Endothelial cell of umbilical vein (primary cell): ENCODE results near the gene FAM83E. TPM values are rescaled to one million over a fixed set of nuclear protein-coding genes. Genes with fewer than 3 reads are reported as not detected.

Experiments used
- polyA plus RNA-seq, 4 experiments: library from polyadenylated mRNA; depleted of rRNA in 3 of 4; stranded (reverse) in 3 of 4; unstranded in 1 of 4; fragments of >200 nt; gene quantifications; 2 replicates each; pipeline versions ENCODE4 v1.2.1 to v1.2.3, GENCODE V29; 2011 to 2012; ENCODE audit warnings: missing spikeins in 1 of 4
- total RNA-seq: library from RNA; stranded (reverse); gene quantifications from 2 replicates; pipeline ENCODE4 v1.2.3, GENCODE V29; 2021

The FAM83E gene
- total and polyA plus RNA-seq, 2 donors (not counting 3 experiments of a cell fraction or from before 2014, with no cell fraction given): 0.04 to 1.7 TPM

Other genes starting within 250 kb of the FAM83E start
- 199 and 200 TPM in 2 replicates for gene KDELR1, start 223.5 kb downstream of the FAM83E start, total RNA-seq
- 224 and 233 TPM in 2 replicates for gene KDELR1, start 223.5 kb downstream of the FAM83E start, polyA plus RNA-seq
- gene GRIN2D, start 221.4 kb downstream of the FAM83E start, total RNA-seq: 1.8 and 2.1 TPM in 2 replicates
- 0.38 and 0.59 TPM in 2 replicates for gene GRIN2D, start 221.4 kb downstream of the FAM83E start, polyA plus RNA-seq
- 52.7 and 52.8 TPM in 2 replicates for gene GRWD1, start 169.1 kb downstream of the FAM83E start, total RNA-seq
- 26.3 and 26.8 TPM in 2 replicates for gene GRWD1, start 169.1 kb downstream of the FAM83E start, polyA plus RNA-seq
- 0.92 and 1.4 TPM in 2 replicates for gene KCNJ14, start 159.5 kb downstream of the FAM83E start, total RNA-seq
- 0.26 and 0.32 TPM in 2 replicates for gene KCNJ14, start 159.5 kb downstream of the FAM83E start, polyA plus RNA-seq
- 119 and 125 TPM in 2 replicates for gene CYTH2, start 145.7 kb downstream of the FAM83E start, total RNA-seq
- 98.4 and 98.6 TPM in 2 replicates for gene CYTH2, start 145.7 kb downstream of the FAM83E start, polyA plus RNA-seq
- 0.11 TPM in 1 of 2 replicates, not detected in the other for gene LMTK3, start 103.2 kb downstream of the FAM83E start, total RNA-seq
- gene LMTK3, start 103.2 kb downstream of the FAM83E start, polyA plus RNA-seq: 0.05 and 0.14 TPM in 2 replicates
- gene SULT2B1, start 62.9 kb downstream of the FAM83E start, total RNA-seq: not detected in 2 replicates
- gene SULT2B1, start 62.9 kb downstream of the FAM83E start, polyA plus RNA-seq: not detected in 2 replicates
- gene SPACA4, start 8.3 kb downstream of the FAM83E start, total RNA-seq: not detected in 2 replicates
- gene SPACA4, start 8.3 kb downstream of the FAM83E start, polyA plus RNA-seq: not detected in 2 replicates
- gene RPL18, start 4.1 kb upstream of the FAM83E start, total RNA-seq: 1,402 and 1,407 TPM in 2 replicates
- gene RPL18, start 4.1 kb upstream of the FAM83E start, polyA plus RNA-seq: 2,154 and 2,376 TPM in 2 replicates
- 30.5 and 31.1 TPM in 2 replicates for gene SPHK2, start 4.4 kb upstream of the FAM83E start, total RNA-seq
- gene SPHK2, start 4.4 kb upstream of the FAM83E start, polyA plus RNA-seq: 20.2 and 23.4 TPM in 2 replicates
- 0.78 and 1.5 TPM in 2 replicates for gene DBP, start 22.3 kb upstream of the FAM83E start, total RNA-seq
- 1.8 and 2.0 TPM in 2 replicates for gene DBP, start 22.3 kb upstream of the FAM83E start, polyA plus RNA-seq
- 2.8 TPM in 2 replicates for gene CA11, start 31.1 kb upstream of the FAM83E start, total RNA-seq
- gene CA11, start 31.1 kb upstream of the FAM83E start, polyA plus RNA-seq: 2.6 and 4.7 TPM in 2 replicates
- gene NTN5, start 57.9 kb upstream of the FAM83E start, total RNA-seq: 0.35 TPM in 1 of 2 replicates, not detected in the other
- 0.11 and 0.18 TPM in 2 replicates for gene NTN5, start 57.9 kb upstream of the FAM83E start, polyA plus RNA-seq
- not detected in 2 replicates for gene FUT2, start 80.9 kb upstream of the FAM83E start, total RNA-seq
- gene FUT2, start 80.9 kb upstream of the FAM83E start, polyA plus RNA-seq: not detected in 2 replicates
- 0.76 and 0.84 TPM in 2 replicates for gene MAMSTR, start 104.6 kb upstream of the FAM83E start, total RNA-seq
- 0.57 and 0.94 TPM in 2 replicates for gene MAMSTR, start 104.6 kb upstream of the FAM83E start, polyA plus RNA-seq
- 82.1 and 83.1 TPM in 2 replicates for gene RASIP1, start 125.5 kb upstream of the FAM83E start, total RNA-seq
- gene RASIP1, start 125.5 kb upstream of the FAM83E start, polyA plus RNA-seq: 66.2 and 76.2 TPM in 2 replicates
- gene IZUMO1, start 131.8 kb upstream of the FAM83E start, total RNA-seq: 1.2 TPM in 2 replicates
- gene IZUMO1, start 131.8 kb upstream of the FAM83E start, polyA plus RNA-seq: 0.18 and 0.35 TPM in 2 replicates
- gene FUT1, start 137.6 kb upstream of the FAM83E start, total RNA-seq: 4.8 and 5.2 TPM in 2 replicates
- gene FUT1, start 137.6 kb upstream of the FAM83E start, polyA plus RNA-seq: 1.9 and 2.6 TPM in 2 replicates
- not detected in 2 replicates for gene FGF21, start 140.4 kb upstream of the FAM83E start, total RNA-seq
- gene FGF21, start 140.4 kb upstream of the FAM83E start, polyA plus RNA-seq: not detected in 2 replicates
- 53.9 and 62.5 TPM in 2 replicates for gene BCAT2, start 196.0 kb upstream of the FAM83E start, total RNA-seq
- gene BCAT2, start 196.0 kb upstream of the FAM83E start, polyA plus RNA-seq: 62.0 and 74.7 TPM in 2 replicates
- 20.9 and 21.5 TPM in 2 replicates for gene HSD17B14, start 221.4 kb upstream of the FAM83E start, total RNA-seq
- 44.5 and 46.3 TPM in 2 replicates for gene HSD17B14, start 221.4 kb upstream of the FAM83E start, polyA plus RNA-seq